H1 (cell line): ENCODE data around the gene ZNF609.

Experiments
- CHD2 ChIP-seq: IDR thresholded peaks from 2 replicates; pipeline ENCODE4 v1.6.1; 2012; ENCODE audit warnings: low read length, improper control_type of control experiment
- EP300 ChIP-seq, 2 experiments: IDR thresholded peaks; 1 replicate in 1 of 2; 2 replicates in 1 of 2; pipeline ENCODE4 v1.6.1; 2011 to 2012; ENCODE audit warnings: low read depth in 2 of 2, low read length in 2 of 2, mild to moderate bottlenecking in 2 of 2, borderline replicate concordance in 1 of 2, inconsistent platforms in 1 of 2, moderate library complexity in 1 of 2
- GABPA ChIP-seq: IDR thresholded peaks from 2 replicates; pipeline ENCODE4 v1.6.1; 2011; ENCODE audit warnings: mild to moderate bottlenecking, low read length, moderate library complexity, borderline replicate concordance; ENCODE audit not compliant: insufficient read depth
- HDAC2 ChIP-seq, 2 experiments: fragments of 300-600 bp in 1 of 2; sonication (generic) in 1 of 2; IDR thresholded peaks; 2 replicates each; pipeline ENCODE4 v1.6.1; 2011 to 2012; ENCODE audit warnings: low read depth in 2 of 2, low read length in 2 of 2, mild to moderate bottlenecking in 2 of 2, moderate library complexity in 2 of 2, borderline replicate concordance in 1 of 2, inconsistent platforms in 1 of 2
- JUN ChIP-seq: IDR thresholded peaks from 2 replicates; pipeline ENCODE4 v1.6.1; 2011; ENCODE audit warnings: low read depth, mild to moderate bottlenecking, improper control_type of control experiment, low read length
- JUND ChIP-seq: IDR thresholded peaks from 2 replicates; pipeline ENCODE4 v1.6.1; 2011; ENCODE audit warnings: mild to moderate bottlenecking, improper control_type of control experiment, low read length
- MAFK ChIP-seq: IDR thresholded peaks from 2 replicates; pipeline ENCODE4 v1.6.1; 2012; ENCODE audit warnings: low read depth, mild to moderate bottlenecking, improper control_type of control experiment, low read length
- POLR2A ChIP-seq, 2 experiments: IDR thresholded peaks; 1 replicate in 1 of 2; 2 replicates in 1 of 2; pipeline ENCODE4 v1.6.1; 2011; ENCODE audit warnings: low read depth in 2 of 2, low read length in 2 of 2, mild to moderate bottlenecking in 2 of 2; ENCODE audit errors: control extremely low read depth in 1 of 2
- POLR2AphosphoS5 ChIP-seq: IDR thresholded peaks from 2 replicates; pipeline ENCODE4 v1.6.1; 2011; ENCODE audit warnings: low read depth, low read length
- RNF2 ChIP-seq: fragments of 200-900, 300-1000 bp; sonication (generic); IDR thresholded peaks from 2 replicates; pipeline ENCODE4 v1.7.1; 2016; ENCODE audit warnings: borderline replicate concordance, low read depth, mild to moderate bottlenecking, antibody characterized with exemption, low read length; ENCODE audit not compliant: poor library complexity, severe bottlenecking; ENCODE audit errors: missing control alignments
- SUZ12 ChIP-seq: fragments of 200-600 bp; sonication (generic); IDR thresholded peaks from 2 replicates; pipeline ENCODE4 v1.6.1; 2012; ENCODE audit warnings: mild to moderate bottlenecking, inconsistent platforms, low read length, moderate library complexity, mixed read lengths
- TF ChIP-seq, protein P1 (sequence below), 3 experiments: IDR thresholded peaks; 1 replicate in 2 of 3; 2 replicates in 1 of 3; pipeline versions ENCODE4 v1.5.1 to v1.6.1; 2011; ENCODE audit warnings: low read length in 3 of 3, mild to moderate bottlenecking in 3 of 3, inconsistent platforms in 2 of 3, low read depth in 1 of 3, moderate library complexity in 1 of 3; ENCODE audit not compliant: insufficient read depth in 1 of 3; ENCODE audit errors: control extremely low read depth in 1 of 3
- TF ChIP-seq, protein P2 (sequence below): IDR thresholded peaks from 2 replicates; pipeline ENCODE4 v1.6.1; 2011; ENCODE audit warnings: low read depth, mild to moderate bottlenecking, low read length; ENCODE audit not compliant: insufficient read depth
- TF ChIP-seq, protein P3 (sequence below): IDR thresholded peaks from 2 replicates; pipeline ENCODE4 v1.6.1; 2011; ENCODE audit warnings: low read length, improper control_type of control experiment

DNA sequence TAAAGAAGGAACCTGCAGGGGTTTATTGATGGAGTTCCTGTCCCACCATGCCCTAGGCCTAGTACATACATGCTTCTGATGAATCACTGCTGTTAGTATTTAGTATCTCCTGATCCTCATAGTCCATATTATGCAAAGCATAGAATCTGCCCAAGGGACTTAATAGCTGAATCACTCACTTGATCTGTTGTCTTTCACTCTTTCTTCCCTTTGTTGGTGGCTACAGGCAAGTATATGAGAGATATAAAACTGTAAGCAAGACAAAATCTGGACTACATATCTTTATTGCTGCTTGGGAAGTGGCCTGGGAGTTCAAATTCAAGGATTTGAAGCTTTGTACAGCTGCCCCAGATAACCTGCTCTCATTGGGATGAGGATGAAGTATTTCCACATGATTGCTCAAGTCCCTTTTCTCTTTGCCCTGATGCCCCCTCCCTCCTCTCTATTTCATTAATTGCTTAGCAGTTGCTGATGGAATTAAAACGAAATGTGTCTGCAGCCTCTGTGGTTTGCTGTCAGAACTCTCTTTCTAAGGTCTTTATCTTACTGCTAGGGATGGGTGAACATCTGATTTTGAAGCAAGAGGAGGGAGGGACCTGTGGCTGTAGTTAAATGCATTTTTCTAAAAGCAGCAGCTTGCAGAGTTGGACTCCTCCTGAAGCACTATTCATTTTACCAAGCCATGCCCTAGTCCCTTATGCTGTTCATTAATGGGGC lies 114.1 kb downstream of the ZNF609 start:
- TF ChIP-seq, protein P1, sequence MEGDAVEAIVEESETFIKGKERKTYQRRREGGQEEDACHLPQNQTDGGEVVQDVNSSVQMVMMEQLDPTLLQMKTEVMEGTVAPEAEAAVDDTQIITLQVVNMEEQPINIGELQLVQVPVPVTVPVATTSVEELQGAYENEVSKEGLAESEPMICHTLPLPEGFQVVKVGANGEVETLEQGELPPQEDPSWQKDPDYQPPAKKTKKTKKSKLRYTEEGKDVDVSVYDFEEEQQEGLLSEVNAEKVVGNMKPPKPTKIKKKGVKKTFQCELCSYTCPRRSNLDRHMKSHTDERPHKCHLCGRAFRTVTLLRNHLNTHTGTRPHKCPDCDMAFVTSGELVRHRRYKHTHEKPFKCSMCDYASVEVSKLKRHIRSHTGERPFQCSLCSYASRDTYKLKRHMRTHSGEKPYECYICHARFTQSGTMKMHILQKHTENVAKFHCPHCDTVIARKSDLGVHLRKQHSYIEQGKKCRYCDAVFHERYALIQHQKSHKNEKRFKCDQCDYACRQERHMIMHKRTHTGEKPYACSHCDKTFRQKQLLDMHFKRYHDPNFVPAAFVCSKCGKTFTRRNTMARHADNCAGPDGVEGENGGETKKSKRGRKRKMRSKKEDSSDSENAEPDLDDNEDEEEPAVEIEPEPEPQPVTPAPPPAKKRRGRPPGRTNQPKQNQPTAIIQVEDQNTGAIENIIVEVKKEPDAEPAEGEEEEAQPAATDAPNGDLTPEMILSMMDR (IDR thresholded peaks at IDR 0.05; ENCODE audit: control extremely low read depth in 1 of 3, insufficient read depth in 1 of 3, low read depth in 1 of 3, low read length in 3 of 3): no peak
- TF ChIP-seq MAFK: no peak
- no peak for TF ChIP-seq EP300 (IDR thresholded peaks at IDR 0.05; ENCODE audit: borderline replicate concordance in 1 of 2, low read depth in 2 of 2, low read length in 2 of 2)
- TF ChIP-seq POLR2A (IDR thresholded peaks at IDR 0.05; ENCODE audit: control extremely low read depth in 1 of 2, low read depth in 2 of 2, low read length in 2 of 2): no peak
- TF ChIP-seq JUN: no peak
- TF ChIP-seq RNF2: no peak
- TF ChIP-seq HDAC2 (IDR thresholded peaks at IDR 0.05; ENCODE audit: borderline replicate concordance in 1 of 2, low read depth in 2 of 2, low read length in 2 of 2): no peak
- TF ChIP-seq, protein P2, sequence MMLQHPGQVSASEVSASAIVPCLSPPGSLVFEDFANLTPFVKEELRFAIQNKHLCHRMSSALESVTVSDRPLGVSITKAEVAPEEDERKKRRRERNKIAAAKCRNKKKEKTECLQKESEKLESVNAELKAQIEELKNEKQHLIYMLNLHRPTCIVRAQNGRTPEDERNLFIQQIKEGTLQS: no peak
- TF ChIP-seq CHD2: no peak
- TF ChIP-seq, protein P3, sequence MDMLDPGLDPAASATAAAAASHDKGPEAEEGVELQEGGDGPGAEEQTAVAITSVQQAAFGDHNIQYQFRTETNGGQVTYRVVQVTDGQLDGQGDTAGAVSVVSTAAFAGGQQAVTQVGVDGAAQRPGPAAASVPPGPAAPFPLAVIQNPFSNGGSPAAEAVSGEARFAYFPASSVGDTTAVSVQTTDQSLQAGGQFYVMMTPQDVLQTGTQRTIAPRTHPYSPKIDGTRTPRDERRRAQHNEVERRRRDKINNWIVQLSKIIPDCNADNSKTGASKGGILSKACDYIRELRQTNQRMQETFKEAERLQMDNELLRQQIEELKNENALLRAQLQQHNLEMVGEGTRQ: no peak
- TF ChIP-seq POLR2AphosphoS5: no peak
- TF ChIP-seq GABPA: no peak
- TF ChIP-seq SUZ12: no peak
- TF ChIP-seq JUND: no peak
